NT2/D1 (cell line): ENCODE data around the gene MANSC1.

ENCODE experiments used
- DNase-seq: peaks from one replicate; pipeline ENCODE4 v3.0.0-alpha.2; 2011; ENCODE audit warnings: low read depth, low spot score
- H3K27me3 ChIP-seq: 2 replicates; pipeline ENCODE4 v1.6.0; 2011; ENCODE audit warnings: mild to moderate bottlenecking; ENCODE audit not compliant: insufficient read length, insufficient read depth
- H3K36me3 ChIP-seq: 2 replicates; pipeline ENCODE4 v1.6.1; 2011; ENCODE audit warnings: mild to moderate bottlenecking, low read length, mixed read lengths; ENCODE audit not compliant: insufficient read depth, insufficient read length
- H3K4me1 ChIP-seq: 2 replicates; pipeline ENCODE4 v1.5.1; 2011; ENCODE audit not compliant: insufficient read depth, insufficient read length
- H3K4me3 ChIP-seq: 2 replicates; pipeline ENCODE4 v1.5.1; 2011; ENCODE audit warnings: low read depth; ENCODE audit not compliant: insufficient read length
- H3K9ac ChIP-seq: 2 replicates; pipeline ENCODE4 v1.6.0; 2011; ENCODE audit warnings: low read depth; ENCODE audit not compliant: insufficient read length
- H3K9me3 ChIP-seq: 2 replicates; pipeline ENCODE4 v1.5.1; 2011; ENCODE audit warnings: mild to moderate bottlenecking, low read length; ENCODE audit not compliant: insufficient read depth
- SUZ12 ChIP-seq: IDR thresholded peaks from 2 replicates; pipeline ENCODE4 v1.6.1; 2011; ENCODE audit not compliant: insufficient read length, insufficient read depth; ENCODE audit errors: extremely low read depth
- YY1 ChIP-seq: IDR thresholded peaks from 2 replicates; pipeline ENCODE4 v1.6.1; 2011; ENCODE audit not compliant: insufficient read length, insufficient read depth
- ZNF274 ChIP-seq: IDR thresholded peaks from 2 replicates; pipeline ENCODE4 v1.6.1; 2011; ENCODE audit warnings: mild to moderate bottlenecking, low read depth, low read length

The MANSC1 gene

GRCh38 chr12:12333407-12334366 is 16.4 kb downstream of the MANSC1 start:
- H3K9me3 ChIP-seq: no peaks in the 10 kb centered on the region
- no peak for DNase-seq
- no peak overlapping the region for H3K9ac ChIP-seq
- TF ChIP-seq SUZ12 (no peak), YY1 (no peak), ZNF274 (no peak)
- H3K4me3 ChIP-seq: no peak overlapping the region
- no peaks in the 10 kb centered on the region for H3K36me3 ChIP-seq
- H3K27me3 ChIP-seq: no peaks in the 10 kb centered on the region
- peaks cover 11% of the 10 kb centered on the region for H3K4me1 ChIP-seq

GRCh38 chr12:12331896-12332295 is 18.1 kb downstream of the MANSC1 start:
- no peaks in the 10 kb centered on the region for H3K36me3 ChIP-seq
- no peak overlapping the region for H3K9ac ChIP-seq
- peaks cover 11% of the 10 kb centered on the region for H3K4me1 ChIP-seq
- H3K4me3 ChIP-seq: no peak overlapping the region
- H3K27me3 ChIP-seq: no peaks in the 10 kb centered on the region
- no peaks in the 10 kb centered on the region for H3K9me3 ChIP-seq
- TF ChIP-seq SUZ12 (no peak), ZNF274 (no peak), YY1 (no peak)
- no peak for DNase-seq

GRCh38 chr12:12331244-12331771 is 18.7 kb downstream of the MANSC1 start:
- Histone ChIP-seq H3K4me1 (peaks cover 11% of the 10 kb centered on the region), H3K27me3 (no peaks in the 10 kb centered on the region), H3K9me3 (no peaks in the 10 kb centered on the region), H3K9ac (no peak overlapping the region), H3K4me3 (no peak overlapping the region), H3K36me3 (no peaks in the 10 kb centered on the region)
- no peak for DNase-seq
- TF ChIP-seq SUZ12 (no peak), ZNF274 (no peak), YY1 (no peak)

- Histone ChIP-seq H3K9me3 (peaks cover 4% of the 10 kb centered on the region; the same call in 1 of the 2 replicates), H3K4me3 (no peak overlapping the region), H3K4me1 (peaks cover 11% of the 10 kb centered on the region), H3K36me3 (no peaks in the 10 kb centered on the region), H3K9ac (no peak overlapping the region), H3K27me3 (no peaks in the 10 kb centered on the region)
- no peak for TF ChIP-seq SUZ12
- TF ChIP-seq ZNF274: no peak
- TF ChIP-seq YY1: no peak
- DNase-seq: peak; percentile 82
Measured at GRCh38 chr12:12327802-12328201, 22.2 kb downstream of the MANSC1 start.

- H3K4me1 ChIP-seq: peaks cover 2% of the 10 kb centered on the region
- DNase-seq: no peak
- H3K9me3 ChIP-seq: peaks cover 16% of the 10 kb centered on the region; the same call in 1 of the 2 replicates
- no peaks in the 10 kb centered on the region for H3K27me3 ChIP-seq
- H3K36me3 ChIP-seq: no peaks in the 10 kb centered on the region
- H3K9ac ChIP-seq: no peak overlapping the region
- TF ChIP-seq YY1 (no peak), ZNF274 (no peak), SUZ12 (no peak)
- H3K4me3 ChIP-seq: no peak overlapping the region
Measured at GRCh38 chr12:12326262-12326661, 23.8 kb downstream of the MANSC1 start.

GRCh38 chr12:12323591-12323990 is 26.5 kb downstream of the MANSC1 start:
- Histone ChIP-seq H3K27me3 (no peaks in the 10 kb centered on the region), H3K9ac (no peak overlapping the region), H3K4me3 (no peak overlapping the region), H3K9me3 (peaks cover 17% of the 10 kb centered on the region; the same call in 1 of the 2 replicates), H3K4me1 (peaks cover 6% of the 10 kb centered on the region), H3K36me3 (no peaks in the 10 kb centered on the region)
- TF ChIP-seq SUZ12: no peak
- no peak for TF ChIP-seq ZNF274
- no peak for TF ChIP-seq YY1
- no peak for DNase-seq

- Histone ChIP-seq H3K4me1 (peaks cover 6% of the 10 kb centered on the region), H3K4me3 (no peak overlapping the region), H3K36me3 (no peaks in the 10 kb centered on the region), H3K27me3 (no peaks in the 10 kb centered on the region), H3K9ac (no peak overlapping the region), H3K9me3 (peaks cover 17% of the 10 kb centered on the region; the same call in 1 of the 2 replicates)
- TF ChIP-seq YY1 (no peak), ZNF274 (no peak), SUZ12 (no peak)
- no peak for DNase-seq
Measured at GRCh38 chr12:12323118-12323517, 26.9 kb downstream of the MANSC1 start.
